HepG2 (cell line): ENCODE results near the gene SRSF2. TPM values are rescaled to one million over a fixed set of nuclear protein-coding genes. Genes with fewer than 3 reads are reported as not detected.

Source experiments
- CSRNP1 ChIP-seq: sonication (generic); formaldehyde crosslinking; IDR thresholded peaks from 2 replicates; pipeline ENCODE4 v1.8.1; 2023; ENCODE audit warnings: mild to moderate bottlenecking, missing genetic modification reagents
- E2F2 ChIP-seq: sonication (generic); formaldehyde crosslinking; IDR thresholded peaks from 2 replicates; pipeline ENCODE4 v1.4.0; 2020; ENCODE audit warnings: missing genetic modification reagents, borderline replicate concordance
- HOXA5 ChIP-seq: sonication (generic); formaldehyde crosslinking; IDR thresholded peaks from 2 replicates; pipeline ENCODE4 v1.4.0; 2020; ENCODE audit warnings: missing genetic modification reagents
- IKZF5 ChIP-seq: IDR thresholded peaks from 2 replicates; pipeline ENCODE4 v1.6.1; 2018; ENCODE audit warnings: missing genetic modification reagents, mild to moderate bottlenecking, missing compliant biosample characterization
- ISX ChIP-seq: sonication (generic); formaldehyde crosslinking; conservative IDR thresholded peaks from 2 replicates; pipeline ENCODE4 v1.5.0; 2020; ENCODE audit warnings: missing genetic modification reagents
- KDM3A ChIP-seq: IDR thresholded peaks from 2 replicates; pipeline ENCODE4 v1.6.1; 2018; ENCODE audit warnings: low read depth, missing compliant biosample characterization
- MEF2D ChIP-seq: sonication (generic); formaldehyde crosslinking; IDR thresholded peaks from 2 replicates; pipeline ENCODE4 v1.5.1; 2020; ENCODE audit warnings: mild to moderate bottlenecking, missing genetic modification reagents
- NFE2L1 ChIP-seq: sonication (generic); formaldehyde crosslinking; IDR thresholded peaks from 2 replicates; pipeline ENCODE4 v1.4.0; 2020; ENCODE audit warnings: missing genetic modification reagents, mild to moderate bottlenecking, borderline replicate concordance
- PAXIP1 ChIP-seq: sonication (generic); formaldehyde crosslinking; conservative IDR thresholded peaks from 2 replicates; pipeline ENCODE4 v1.4.0; 2020; ENCODE audit warnings: mild to moderate bottlenecking, missing genetic modification reagents, moderate library complexity
- RELA ChIP-seq: sonication (generic); formaldehyde crosslinking; IDR thresholded peaks from 2 replicates; pipeline ENCODE4 v1.4.0; 2020; ENCODE audit warnings: missing genetic modification reagents
- SNAPC2 ChIP-seq: sonication (generic); formaldehyde crosslinking; IDR thresholded peaks from 2 replicates; pipeline ENCODE4 v1.8.1; 2022; ENCODE audit warnings: mild to moderate bottlenecking, missing genetic modification reagents
- ZBTB7B ChIP-seq: sonication (generic); formaldehyde crosslinking; IDR thresholded peaks from 2 replicates; pipeline ENCODE4 v1.4.0; 2020; ENCODE audit warnings: missing genetic modification reagents
- ZGPAT ChIP-seq: IDR thresholded peaks from 2 replicates; pipeline ENCODE4 v1.6.1; 2016; ENCODE audit warnings: mild to moderate bottlenecking
- ZNF124 ChIP-seq: sonication (generic); formaldehyde crosslinking; IDR thresholded peaks from 2 replicates; pipeline ENCODE4 v1.4.0; 2020; ENCODE audit warnings: missing genetic modification reagents
- ZNF143 ChIP-seq: sonication (generic); formaldehyde crosslinking; IDR thresholded peaks from 2 replicates; pipeline ENCODE4 v1.4.0; 2020; ENCODE audit warnings: missing genetic modification reagents
- ZNF230 ChIP-seq: sonication (generic); formaldehyde crosslinking; IDR thresholded peaks from 2 replicates; pipeline ENCODE4 v1.4.0; 2020; ENCODE audit warnings: mild to moderate bottlenecking, missing genetic modification reagents
- ZNF234 ChIP-seq: sonication (generic); formaldehyde crosslinking; conservative IDR thresholded peaks from 2 replicates; pipeline ENCODE4 v1.5.1; 2020; ENCODE audit warnings: mild to moderate bottlenecking, missing genetic modification reagents
- ZNF800 ChIP-seq: sonication (generic); formaldehyde crosslinking; IDR thresholded peaks from 2 replicates; pipeline ENCODE4 v1.4.0; 2020; ENCODE audit warnings: missing genetic modification reagents
- polyA plus RNA-seq, 8 experiments: library from polyadenylated mRNA; depleted of rRNA in 3 of 8; stranded (reverse) in 7 of 8; unstranded in 1 of 8; fragments of >200 nt; fragmentation: Illumina TruSeq in 4 of 8; extraction: Trizol in 4 of 8; gene quantifications; 2 replicates each; pipeline versions ENCODE4 v1.2.1 to v1.2.3, GENCODE V29; 2011 to 2016; ENCODE audit warnings: low read depth in 4 of 8, missing spikeins in 1 of 8, mixed read lengths in 1 of 8; ENCODE audit not compliant: insufficient read depth in 1 of 8
- total RNA-seq, 5 experiments: library from RNA; depleted of rRNA; stranded (reverse); fragments of >200 nt; fragmentation: Illumina TruSeq; extraction: Trizol; gene quantifications; 2 replicates each; pipeline ENCODE4 v1.2.3, GENCODE V29; 2016; ENCODE audit warnings: low read depth in 1 of 5

SRSF2 gene
- total and polyA plus RNA-seq, 2 of the 13 experiments (the other 11 are each of a cell fraction or from before 2014, with no cell fraction given) = 306 to 319 TPM

GRCh38 chr17:76726231-76726775, 10.8 kb downstream of the SRSF2 start, which contains the start of gene JMJD6 (continued):
- TF ChIP-seq PAXIP1 (CRISPR knock-in tag) (peak; percentile 9; the same call in 1 of the 2 replicates), NFE2L1 (CRISPR knock-in tag) (no peak), ZBTB7B (CRISPR knock-in tag) (peak; percentile 51; the same call in 1 of the 2 replicates), ZGPAT (peak; percentile 94), ISX (CRISPR knock-in tag) (0 out of 2 replicates have a peak, but pooled peaks have one; percentile 26), RELA (CRISPR knock-in tag) (0 out of 2 replicates have a peak, but pooled peaks have one; percentile 14), HOXA5 (CRISPR knock-in tag) (0 out of 2 replicates have a peak, but pooled peaks have one; percentile 50), ZNF124 (CRISPR knock-in tag) (0 out of 2 replicates have a peak, but pooled peaks have one; percentile 53), KDM3A (CRISPR knock-in tag) (peak; percentile 92; the same call in 1 of the 2 replicates), SNAPC2 (peak; percentile 7; the same call in 1 of the 2 replicates), IKZF5 (CRISPR knock-in tag) (peak; percentile 45; the same call in 1 of the 2 replicates), MEF2D (CRISPR knock-in tag) (no peak), ZNF230 (no peak), ZNF143 (peak; percentile 51; the same call in 1 of the 2 replicates), ZNF234 (CRISPR knock-in tag) (no peak), E2F2 (CRISPR knock-in tag) (0 out of 2 replicates have a peak, but pooled peaks have one; percentile 27), ZNF800 (CRISPR knock-in tag) (peak; percentile 0; the same call in 1 of the 2 replicates), CSRNP1 (CRISPR knock-in tag) (peak; percentile 2; the same call in 1 of the 2 replicates)
